Common myeloid progenitor, CD34-positive (primary cell): ENCODE measurements around the gene DGCR2.
"Not testable (repeated sequence)": the region's sequence is repeated elsewhere in the genome, so short reads cannot be mapped to it uniquely, and the experiment has no call there.

Experiments
- CTCF ChIA-PET: fragments of 350-600 bp; sonication (Branson Sonifier 250); formaldehyde crosslinking; loops from one replicate; lab custom pipeline; 2021; ENCODE audit warnings: antibody characterized with exemption; lab: Charles Lee
- POLR2A ChIA-PET: fragments of 350-600 bp; sonication (Branson Sonifier 250); formaldehyde crosslinking; loops from one replicate; lab custom pipeline; 2021; ENCODE audit warnings: antibody characterized with exemption; lab: Charles Lee
- DNase-seq, 3 donors: peaks; one replicate each; pipeline versions ENCODE4 v3.0.0 to v3.0.0-alpha.2; 2013
- H3K27ac ChIP-seq, 2 experiments: 1 replicate in 1 of 2; 2 replicates in 1 of 2; pipeline ENCODE4 v1.7.0; 2013; ENCODE audit warnings: inconsistent platforms in 2 of 2, low read length in 2 of 2, mild to moderate bottlenecking in 2 of 2, low read depth in 1 of 2, moderate library complexity in 1 of 2; ENCODE audit not compliant: severe bottlenecking in 2 of 2, insufficient read depth in 1 of 2, poor library complexity in 1 of 2
- H3K27me3 ChIP-seq, 5 experiments: replicated peaks in 2 of 5; 1 replicate in 3 of 5; 2 replicates in 2 of 5; pipeline versions ENCODE4 v1.6.1 to v1.7.0; 2013; ENCODE audit warnings: low read length in 4 of 5, mild to moderate bottlenecking in 2 of 5, moderate library complexity in 2 of 5, inconsistent platforms in 1 of 5; ENCODE audit not compliant: insufficient read depth in 5 of 5, control insufficient read depth in 4 of 5
- H3K36me3 ChIP-seq, 4 experiments: 1 replicate in 2 of 4; 2 replicates in 2 of 4; pipeline versions ENCODE4 v1.6.1 to v1.7.0; 2013; ENCODE audit warnings: low read length in 3 of 4, control low read depth in 1 of 4, mild to moderate bottlenecking in 1 of 4; ENCODE audit not compliant: control insufficient read depth in 4 of 4, insufficient read depth in 4 of 4
- H3K4me1 ChIP-seq, 4 experiments: 1 replicate in 3 of 4; 2 replicates in 1 of 4; pipeline versions ENCODE4 v1.6.1 to v1.7.1; 2013; ENCODE audit warnings: low read length in 3 of 4, mild to moderate bottlenecking in 3 of 4, control low read depth in 1 of 4, inconsistent platforms in 1 of 4, moderate library complexity in 1 of 4; ENCODE audit not compliant: control insufficient read depth in 4 of 4, insufficient read depth in 4 of 4; ENCODE audit errors: control extremely low read depth in 1 of 4
- H3K4me3 ChIP-seq, 7 experiments: 1 replicate in 4 of 7; 2 replicates in 3 of 7; pipeline versions ENCODE4 v1.5.1 to v1.7.0; 2013; ENCODE audit warnings: mild to moderate bottlenecking in 7 of 7, low read length in 6 of 7, moderate library complexity in 6 of 7, inconsistent platforms in 2 of 7, low read depth in 2 of 7, control low read depth in 1 of 7; ENCODE audit not compliant: insufficient read depth in 4 of 7, control insufficient read depth in 1 of 7; ENCODE audit errors: extremely low read depth in 1 of 7
- H3K9me3 ChIP-seq, 5 experiments: 1 replicate in 4 of 5; 2 replicates in 1 of 5; pipeline versions ENCODE4 v1.6.1 to v1.7.1; 2013; ENCODE audit warnings: low read length in 4 of 5, mild to moderate bottlenecking in 2 of 5, inconsistent platforms in 1 of 5, low read depth in 1 of 5, moderate library complexity in 1 of 5; ENCODE audit not compliant: control insufficient read depth in 4 of 5, insufficient read depth in 2 of 5; ENCODE audit errors: control extremely low read depth in 1 of 5
- WGBS: methylation state at CpG from one replicate; pipeline ENCODE4 v1.1.5; 2013; ENCODE audit not compliant: insufficient coverage; 5-methylcytosine and 5-hydroxymethylcytosine counted together

DGCR2 gene

DNA sequence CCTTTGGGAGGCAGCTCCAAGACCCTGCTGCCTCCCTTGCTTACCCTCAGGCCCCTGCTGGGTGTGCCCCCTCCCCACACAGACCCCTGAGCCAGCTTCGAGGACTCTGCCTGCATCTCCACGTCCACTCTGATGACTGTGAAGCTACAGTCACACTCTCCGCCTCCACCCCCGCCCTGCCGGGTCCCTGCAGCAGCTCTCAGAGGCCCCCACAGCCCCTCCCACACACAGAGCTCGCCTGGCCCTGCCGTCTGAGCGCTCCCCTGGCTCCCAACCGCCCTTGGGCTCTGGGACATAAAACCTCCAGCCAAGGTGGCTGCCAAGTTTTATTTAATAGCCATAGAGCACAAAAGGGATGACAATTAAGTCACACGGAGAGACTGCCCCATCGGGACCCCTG lies 96.1 kb downstream of the DGCR2 start:
- H3K36me3 ChIP-seq, H3K4me1 ChIP-seq, POLR2A ChIA-PET, DNase-seq, CTCF ChIA-PET, H3K27ac ChIP-seq, H3K9me3 ChIP-seq, H3K4me3 ChIP-seq: not testable (repeated sequence)
- no CpG with 5 or more reads among the region's 11 CpGs for WGBS
- peaks cover 0 to 32% (median 6%) of the 10 kb centered on the region in 5 experiments for H3K27me3 ChIP-seq

DNA sequence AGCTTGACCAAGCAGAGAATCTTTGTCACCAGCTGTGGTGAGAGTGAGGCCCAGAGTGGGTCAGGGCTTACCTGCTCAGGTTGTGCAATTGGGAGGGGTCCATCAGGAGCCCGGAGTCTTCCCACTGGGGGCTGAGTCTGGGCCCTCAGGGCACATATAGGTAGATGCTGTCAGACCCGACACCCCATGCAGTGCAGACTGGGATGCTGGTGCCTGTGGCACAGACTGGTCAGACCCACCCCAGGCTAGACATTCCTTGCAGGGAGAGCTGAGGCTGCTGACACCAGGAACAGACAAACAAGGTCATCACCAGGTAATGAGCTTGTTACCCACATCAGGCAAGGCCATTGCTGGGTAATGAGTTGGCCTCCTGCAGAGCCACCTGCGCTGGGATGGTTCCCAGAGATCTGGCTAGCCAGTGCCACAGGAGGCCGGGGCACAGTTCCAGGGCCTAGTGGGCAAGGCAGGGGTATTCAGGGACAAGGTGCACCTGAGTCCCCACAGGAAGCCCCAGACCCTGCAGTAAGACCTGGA lies 97.2 kb downstream of the DGCR2 start:
- H3K9me3 ChIP-seq, CTCF ChIA-PET, H3K36me3 ChIP-seq, H3K4me1 ChIP-seq, H3K27ac ChIP-seq, H3K4me3 ChIP-seq, POLR2A ChIA-PET, DNase-seq: not testable (repeated sequence)
- 94% methylated on average over 2 of the region's 4 CpGs for WGBS
- H3K27me3 ChIP-seq: peaks cover 0 to 22% (median 2%) of the 10 kb centered on the region in 5 experiments

DNA sequence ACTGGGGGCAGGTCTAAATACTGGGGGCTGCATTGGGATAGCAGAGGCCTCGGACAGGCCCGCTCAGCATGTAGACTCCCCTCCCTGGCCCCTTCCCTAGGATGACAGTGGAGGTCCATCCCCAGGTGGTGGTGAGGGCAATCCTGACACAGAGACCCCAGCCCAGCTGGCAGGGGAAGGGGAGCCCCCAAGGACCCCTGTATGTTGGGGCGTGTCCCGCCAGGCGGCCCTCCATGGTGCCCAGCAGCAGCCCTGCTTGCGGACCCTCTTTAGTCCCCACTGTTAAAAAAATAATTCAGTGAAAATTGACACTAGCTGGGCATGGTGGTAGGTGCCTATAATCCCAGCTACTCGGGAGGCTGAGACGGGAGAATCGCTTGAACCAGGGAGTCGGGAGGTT lies 98.3 kb downstream of the DGCR2 start:
- WGBS: 91% methylated on average over 4 of the region's 10 CpGs
- not testable (repeated sequence) for H3K27ac ChIP-seq

DNA sequence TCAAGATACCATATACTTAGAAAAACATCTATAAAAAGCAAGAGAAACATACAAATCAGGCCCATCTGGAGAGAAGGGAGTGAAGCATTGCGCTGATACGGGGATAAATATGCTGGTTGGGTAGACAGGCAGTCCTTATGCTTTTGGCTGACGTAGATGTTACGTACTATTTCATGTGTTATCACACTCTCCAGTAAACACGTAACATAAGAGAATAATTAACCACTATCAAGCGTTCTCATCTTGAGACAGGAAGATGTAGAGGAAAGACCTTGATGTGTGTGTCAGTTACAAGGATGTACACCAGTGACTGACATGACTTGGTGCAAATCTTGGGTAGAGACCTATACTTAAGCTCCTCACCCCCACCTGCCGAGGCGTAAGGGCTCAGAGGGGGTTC lies 99.5 kb downstream of the DGCR2 start:
- Histone ChIP-seq H3K27ac (no peak overlapping the region), H3K4me1 (peaks cover 0 to 7% (median 3%) of the 10 kb centered on the region in 4 experiments), H3K9me3 (no peaks in the 10 kb centered on the region), H3K4me3 (no peak overlapping the region), H3K27me3 (peaks cover 0 to 3% (median 2%) of the 10 kb centered on the region in 5 experiments), H3K36me3 (no peaks in the 10 kb centered on the region)
- POLR2A ChIA-PET: no interaction called here
- no CpG with 5 or more reads among the region's 8 CpGs for WGBS
- CTCF ChIA-PET: no interaction called here
- DNase-seq: peak; percentile 56 to 77 (median 66)

More for the DNA sequence above, 98.3 kb downstream of the DGCR2 start:
- H3K4me3 ChIP-seq, H3K36me3 ChIP-seq, POLR2A ChIA-PET, CTCF ChIA-PET, DNase-seq, H3K4me1 ChIP-seq, H3K9me3 ChIP-seq: not testable (repeated sequence)
- H3K27me3 ChIP-seq: peaks cover 0 to 13% (median 2%) of the 10 kb centered on the region in 5 experiments

DNA sequence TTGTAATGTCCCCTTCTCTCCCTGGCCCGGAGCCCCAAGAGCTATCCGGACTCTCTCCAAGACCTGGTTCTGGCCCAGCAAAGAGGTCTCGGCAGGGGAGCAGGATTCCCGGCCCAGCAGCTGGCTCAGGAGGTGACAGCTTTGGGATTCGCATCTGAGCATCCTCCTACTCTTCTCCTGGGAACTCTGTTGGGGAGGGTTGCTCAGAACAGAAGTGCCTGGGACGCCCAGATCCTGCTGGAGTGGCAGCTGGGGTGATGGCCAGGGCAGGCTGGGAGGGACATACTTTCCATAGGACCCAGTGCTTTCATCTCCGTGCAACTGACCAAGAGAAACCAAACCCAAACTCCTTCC lies 102.6 kb downstream of the DGCR2 start:
- ChIA-PET CTCF (no interaction called here), POLR2A (no interaction called here)
- no peak for DNase-seq
- no peaks in the 10 kb centered on the region for H3K9me3 ChIP-seq
- H3K4me1 ChIP-seq: peaks cover 0 to 7% (median 3%) of the 10 kb centered on the region in 4 experiments
- peaks cover 0 to 3% (median 0%) of the 10 kb centered on the region in 5 experiments for H3K27me3 ChIP-seq
- H3K36me3 ChIP-seq: no peaks in the 10 kb centered on the region
- no peak overlapping the region for H3K27ac ChIP-seq
- H3K4me3 ChIP-seq: no peak overlapping the region
- WGBS: 83% methylated on average over 4 of the region's 7 CpGs

DNA sequence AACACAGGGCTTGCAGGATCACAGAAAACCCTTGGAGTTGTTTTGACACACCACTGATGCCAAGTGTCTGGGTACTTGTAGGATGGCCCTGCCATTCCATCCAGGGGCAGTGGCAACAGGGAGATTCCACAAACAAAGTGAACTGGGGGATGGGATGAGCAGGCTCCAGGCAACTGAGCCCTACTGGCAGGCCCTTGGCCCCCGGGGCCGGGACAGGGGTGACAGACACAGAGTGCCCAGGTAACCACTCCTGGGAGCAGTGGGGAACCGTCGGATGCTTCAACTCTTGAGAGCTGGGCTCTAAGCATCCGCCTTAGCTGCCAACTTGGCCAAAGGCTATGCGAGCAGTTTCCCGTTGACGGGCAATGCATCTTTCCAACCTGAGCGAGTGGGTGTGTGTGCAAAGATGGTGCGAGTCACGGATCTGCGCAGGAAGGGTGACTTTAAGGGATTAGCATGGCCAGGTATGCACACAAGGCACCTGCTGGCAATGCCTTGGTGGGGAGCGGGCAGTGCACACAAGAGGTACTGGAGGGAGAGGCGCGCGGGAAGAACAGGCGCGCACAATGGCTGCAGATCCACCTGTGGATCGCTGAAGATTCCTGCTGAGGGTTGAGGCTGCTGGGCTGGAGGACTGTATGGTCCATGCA lies 103.1 kb downstream of the DGCR2 start:
- H3K27me3 ChIP-seq: peaks cover 0 to 5% (median 0%) of the 10 kb centered on the region in 5 experiments
- no peaks in the 10 kb centered on the region for H3K9me3 ChIP-seq
- no peak for DNase-seq
- no peaks in the 10 kb centered on the region for H3K36me3 ChIP-seq
- no peak overlapping the region for H3K27ac ChIP-seq
- 98% methylated on average over 19 of the region's 19 CpGs for WGBS
- ChIA-PET POLR2A (no interaction called here), CTCF (no interaction called here)
- no peak overlapping the region for H3K4me3 ChIP-seq
- peaks cover 0 to 7% (median 3%) of the 10 kb centered on the region in 4 experiments for H3K4me1 ChIP-seq

DNA sequence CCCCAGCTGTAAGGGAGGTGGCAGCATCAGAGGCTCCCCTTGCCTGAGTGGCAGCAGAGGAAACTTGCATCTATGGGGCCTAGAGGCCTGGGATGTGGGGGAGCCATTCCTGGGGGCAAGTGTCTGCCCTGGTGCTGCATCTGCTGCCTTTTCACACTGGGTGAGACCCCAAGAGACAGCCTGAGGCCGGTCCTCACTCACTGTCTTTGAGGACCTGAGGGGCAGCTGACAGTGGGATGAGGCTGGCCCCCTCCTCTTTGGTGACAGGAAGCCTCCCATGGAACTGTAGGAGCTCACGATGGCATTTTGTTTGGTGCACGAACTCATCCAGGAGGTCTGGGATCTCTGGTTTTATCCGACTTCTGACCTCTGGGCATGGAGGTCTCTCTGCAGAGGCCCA lies 104.0 kb downstream of the DGCR2 start:
- CTCF ChIA-PET: no interaction called here
- H3K4me1 ChIP-seq: peaks cover 0 to 6% (median under 1%) of the 10 kb centered on the region in 4 experiments
- H3K4me3 ChIP-seq: no peak overlapping the region
- 98% methylated on average over 4 of the region's 4 CpGs for WGBS
- peaks cover 0 to 5% (median 0%) of the 10 kb centered on the region in 5 experiments for H3K27me3 ChIP-seq
- no peak overlapping the region for H3K27ac ChIP-seq
- H3K9me3 ChIP-seq: no peaks in the 10 kb centered on the region
- no peak for DNase-seq
- H3K36me3 ChIP-seq: no peaks in the 10 kb centered on the region
- POLR2A ChIA-PET: no interaction called here
